Muscle of leg (tissue), 11 donors: ENCODE data around the gene CTDSPL. TPM values are rescaled to one million over a fixed set of nuclear protein-coding genes. Genes with fewer than 3 reads are reported as not detected.
A peak's percentile ranks its signal among the peaks of the same experiment; 100 is the strongest.
"Not testable (repeated sequence)": the region's sequence is repeated elsewhere in the genome, so short reads cannot be mapped to it uniquely, and the experiment has no call there.

Experiments used
- DNase-seq: peaks from one replicate; pipeline ENCODE4 v3.0.0; 2013
- H3K27ac ChIP-seq: one replicate; pipeline ENCODE4 v1.5.1; 2013; ENCODE audit warnings: mild to moderate bottlenecking, low read length, control low read depth
- H3K27me3 ChIP-seq: one replicate; pipeline ENCODE4 v1.6.1; 2013; ENCODE audit warnings: low read length; ENCODE audit not compliant: control insufficient read depth, insufficient read depth
- H3K36me3 ChIP-seq: one replicate; pipeline ENCODE4 v1.6.1; 2013; ENCODE audit warnings: low read length; ENCODE audit not compliant: control insufficient read depth, insufficient read depth
- H3K4me1 ChIP-seq: one replicate; pipeline ENCODE4 v1.6.1; 2013; ENCODE audit warnings: low read length; ENCODE audit not compliant: control insufficient read depth, insufficient read depth
- H3K4me3 ChIP-seq: one replicate; pipeline ENCODE4 v1.5.1; 2013; ENCODE audit warnings: low read length, control low read depth
- H3K9me3 ChIP-seq: replicated peaks from 2 replicates; pipeline ENCODE4 v1.6.1; 2013; ENCODE audit warnings: low read depth, low read length; ENCODE audit not compliant: control insufficient read depth
- WGBS: methylation state at CpG from one replicate; pipeline ENCODE4 v1.1.5; 2013; ENCODE audit warnings: missing lambda C conversion rate; ENCODE audit not compliant: insufficient coverage; 5-methylcytosine and 5-hydroxymethylcytosine counted together
- polyA plus RNA-seq, 8 donors: library from polyadenylated mRNA; unstranded; fragments of 120-200 nt; gene quantifications; one replicate each; pipeline versions ENCODE4 v1.2.1 to v1.2.3, GENCODE V29; 2013; ENCODE audit warnings: inconsistent platforms in 1 of 8, low replicate concordance in 1 of 8; ENCODE audit not compliant: insufficient read length in 8 of 8, insufficient read depth in 1 of 8
- total RNA-seq: library from RNA; stranded (reverse); fragments of 120-200 nt; gene quantifications from one replicate; pipeline ENCODE4 v1.2.4, GENCODE V29; 2013

The CTDSPL gene
- total and polyA plus RNA-seq, 9 donors = 29.9 to 41.8 (median 38.0) TPM

DNA sequence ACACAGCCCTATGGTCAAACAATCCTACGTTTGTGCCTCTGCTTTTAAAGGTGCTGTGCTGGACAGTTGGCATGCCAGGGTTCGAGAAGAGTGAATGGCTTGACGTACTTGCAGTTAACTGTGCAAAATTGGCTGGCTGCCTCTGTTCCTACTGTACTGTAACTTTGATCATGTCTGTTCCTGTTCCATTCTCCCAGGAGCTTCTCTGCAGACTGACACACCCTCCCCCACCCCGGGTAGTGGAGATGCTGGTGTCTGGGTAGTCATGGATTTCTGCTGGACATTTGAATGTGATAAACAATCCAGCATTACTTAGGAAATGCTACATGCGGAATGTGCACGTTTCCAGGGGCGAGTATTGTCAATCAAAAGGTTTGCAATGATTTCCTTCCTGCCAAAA, 122.4 kb downstream of the CTDSPL start:
- H3K4me3 ChIP-seq = no peak overlapping the region
- DNase-seq = no peak
- H3K27me3 ChIP-seq = no peaks in the 10 kb centered on the region
- no peaks in the 10 kb centered on the region for H3K9me3 ChIP-seq
- WGBS = 91% methylated on average over 4 of the region's 7 CpGs
- peaks cover 11% of the 10 kb centered on the region for H3K4me1 ChIP-seq
- H3K27ac ChIP-seq = no peak overlapping the region
- peaks cover 32% of the 10 kb centered on the region for H3K36me3 ChIP-seq

DNA sequence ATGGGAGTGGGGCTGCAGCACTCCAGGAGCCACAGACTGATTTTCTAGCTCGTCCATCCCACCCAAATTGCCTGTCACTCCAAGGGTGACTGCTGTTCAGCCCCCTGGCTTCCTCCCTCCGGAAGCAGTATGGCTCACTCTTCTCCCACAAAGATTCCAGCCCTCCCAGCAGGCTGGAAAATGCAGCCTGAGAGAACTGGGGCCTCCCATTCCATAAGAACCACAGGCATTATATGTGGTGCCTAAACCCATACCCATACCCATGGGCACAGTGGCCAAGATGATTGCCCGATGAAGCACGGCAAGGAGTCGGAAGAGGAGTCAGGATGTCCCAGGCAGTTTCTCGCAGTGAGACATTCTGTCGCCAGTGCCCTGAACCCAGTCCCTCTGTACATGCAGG, 122.9 kb downstream of the CTDSPL start:
- Histone ChIP-seq H3K27me3 (no peaks in the 10 kb centered on the region), H3K27ac (no peak overlapping the region), H3K36me3 (peaks cover 32% of the 10 kb centered on the region), H3K9me3 (no peaks in the 10 kb centered on the region), H3K4me1 (peaks cover 11% of the 10 kb centered on the region), H3K4me3 (no peak overlapping the region)
- DNase-seq = no peak
- 75% methylated on average over 5 of the region's 7 CpGs for WGBS

DNA sequence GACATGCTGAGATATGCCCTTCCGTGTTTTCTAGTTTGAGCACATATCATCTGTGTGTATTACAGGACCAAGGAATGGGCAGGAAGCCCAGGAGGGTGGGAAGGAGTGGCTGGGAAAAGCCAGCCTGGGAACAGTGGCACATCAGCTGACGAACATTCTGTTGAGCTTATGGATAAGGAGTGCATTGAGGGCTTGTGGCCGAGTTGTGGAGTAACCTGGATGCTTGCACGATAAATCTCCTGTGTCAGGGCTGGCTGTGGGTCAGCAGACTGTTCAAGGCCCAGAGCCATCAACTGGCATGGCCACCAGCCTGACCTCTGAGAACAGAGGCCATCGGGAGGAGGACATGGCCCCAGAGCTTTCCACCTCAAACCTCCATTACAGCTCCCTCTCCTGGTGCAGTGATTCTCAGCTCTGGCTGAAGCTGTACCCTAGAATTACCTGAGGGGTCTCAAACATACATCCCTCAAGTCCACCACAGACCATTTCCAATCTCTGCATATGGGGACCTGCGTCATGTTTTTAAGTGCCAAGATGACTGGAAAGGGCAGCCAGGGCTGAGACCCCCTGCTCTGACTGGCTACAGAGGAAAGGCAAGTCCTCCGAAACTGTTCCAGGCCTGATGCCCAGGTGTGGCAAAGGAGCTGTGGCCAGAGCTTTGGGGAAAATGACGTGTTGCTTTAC, 124.1 kb downstream of the CTDSPL start:
- H3K9me3 ChIP-seq = no peaks in the 10 kb centered on the region
- DNase-seq = no peak
- WGBS = 85% methylated on average over 7 of the region's 8 CpGs
- peaks cover 23% of the 10 kb centered on the region for H3K36me3 ChIP-seq
- H3K27ac ChIP-seq = no peak overlapping the region
- H3K4me3 ChIP-seq = no peak overlapping the region
- peaks cover 13% of the 10 kb centered on the region for H3K4me1 ChIP-seq
- no peaks in the 10 kb centered on the region for H3K27me3 ChIP-seq

DNA sequence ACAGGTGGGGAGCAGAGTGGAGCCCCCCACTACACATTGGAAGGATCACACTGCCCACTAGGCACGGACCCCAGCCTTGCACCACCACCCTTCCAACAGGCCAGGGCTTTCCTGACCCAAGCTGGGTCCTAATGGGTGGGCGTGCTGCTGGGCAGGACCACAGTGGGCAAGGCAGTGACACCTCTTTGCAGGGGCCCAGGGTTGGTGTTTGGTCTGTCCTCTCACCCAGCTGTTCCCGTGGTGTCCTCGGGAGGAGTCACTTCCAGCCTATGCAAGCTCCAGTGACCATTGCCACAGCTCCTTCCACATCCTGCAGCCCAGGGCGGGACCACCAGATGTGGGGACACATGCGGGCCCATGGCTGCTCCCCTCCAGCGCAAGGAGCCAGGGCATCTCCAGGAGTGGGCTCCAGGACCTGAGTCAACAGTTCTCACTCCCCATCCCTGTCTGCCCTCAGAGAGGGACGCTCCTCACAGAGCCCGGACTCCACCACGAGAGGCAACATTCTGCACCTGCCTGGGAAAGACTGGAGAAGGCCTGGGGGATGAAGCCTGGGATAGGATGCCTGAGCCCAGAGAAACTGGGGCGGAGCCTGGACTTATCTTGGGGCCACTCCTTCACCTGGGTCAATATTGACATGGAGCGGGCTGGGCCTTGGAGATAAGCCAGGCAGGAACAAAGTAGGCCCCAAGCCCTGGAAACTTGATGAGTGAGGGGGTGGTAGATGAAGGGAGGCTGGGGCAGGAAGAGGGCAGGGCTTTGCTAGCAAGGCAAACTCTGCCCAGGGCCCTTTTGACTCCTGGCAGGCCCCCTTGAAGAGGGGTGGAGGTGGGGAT, 125.0 kb downstream of the CTDSPL start:
- Histone ChIP-seq H3K36me3 (peaks cover 21% of the 10 kb centered on the region), H3K9me3 (no peaks in the 10 kb centered on the region), H3K27ac (no peak overlapping the region), H3K4me1 (peaks cover 15% of the 10 kb centered on the region), H3K4me3 (no peak overlapping the region), H3K27me3 (no peaks in the 10 kb centered on the region)
- WGBS = 88% methylated on average over 6 of the region's 12 CpGs
- no peak for DNase-seq

DNA sequence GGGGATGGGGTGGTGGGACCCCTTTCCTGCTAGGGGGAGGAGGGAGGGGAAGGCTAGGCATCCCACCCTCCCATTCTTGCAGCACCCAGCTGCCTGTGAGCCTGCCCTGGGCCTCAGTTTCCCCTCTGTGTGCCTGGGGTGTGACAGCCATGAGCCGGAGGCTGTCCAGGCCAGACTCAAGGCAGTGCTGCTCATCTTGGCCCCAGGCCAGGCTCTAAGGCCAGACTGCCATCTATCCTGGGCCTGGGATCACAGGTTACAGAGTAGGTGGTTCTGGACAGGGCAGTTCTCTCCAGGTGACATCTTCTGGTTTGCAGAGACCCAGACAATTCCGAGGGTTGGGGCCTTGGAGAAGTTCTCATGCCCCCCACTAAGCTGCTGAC, 125.6 kb downstream of the CTDSPL start:
- peaks cover 15% of the 10 kb centered on the region for H3K36me3 ChIP-seq
- no peak overlapping the region for H3K4me3 ChIP-seq
- 90% methylated on average over 2 of the region's 2 CpGs for WGBS
- H3K27me3 ChIP-seq = no peaks in the 10 kb centered on the region
- DNase-seq = no peak
- H3K27ac ChIP-seq = no peak overlapping the region
- H3K9me3 ChIP-seq = no peaks in the 10 kb centered on the region
- peaks cover 9% of the 10 kb centered on the region for H3K4me1 ChIP-seq

DNA sequence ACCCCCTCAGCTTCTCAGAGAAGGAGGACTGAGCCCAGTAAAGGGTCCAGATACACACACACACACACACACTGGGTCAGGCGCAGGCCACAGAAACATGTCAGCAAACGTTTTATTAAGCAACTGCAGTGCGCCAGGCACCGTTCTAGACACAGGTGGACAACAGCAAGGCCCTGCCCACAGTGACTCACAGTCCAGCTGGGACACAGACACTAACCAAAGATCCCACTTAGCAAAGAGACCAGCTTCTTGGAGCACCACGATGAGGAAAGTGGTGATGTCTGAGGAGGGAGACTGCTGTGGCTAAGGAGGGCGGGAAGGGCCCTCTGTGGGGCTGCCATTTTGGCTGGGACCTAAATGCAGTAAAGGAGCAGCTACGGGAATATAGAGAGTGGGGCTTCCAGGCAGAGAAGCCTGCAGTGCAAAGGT, 126.1 kb downstream of the CTDSPL start:
- H3K36me3 ChIP-seq = peaks cover 13% of the 10 kb centered on the region
- peaks cover 9% of the 10 kb centered on the region for H3K4me1 ChIP-seq
- WGBS = 64% methylated on average over 4 of the region's 7 CpGs
- no peak overlapping the region for H3K27ac ChIP-seq
- no peak for DNase-seq
- H3K4me3 ChIP-seq = no peak overlapping the region
- H3K27me3 ChIP-seq = no peaks in the 10 kb centered on the region
- no peaks in the 10 kb centered on the region for H3K9me3 ChIP-seq

DNA sequence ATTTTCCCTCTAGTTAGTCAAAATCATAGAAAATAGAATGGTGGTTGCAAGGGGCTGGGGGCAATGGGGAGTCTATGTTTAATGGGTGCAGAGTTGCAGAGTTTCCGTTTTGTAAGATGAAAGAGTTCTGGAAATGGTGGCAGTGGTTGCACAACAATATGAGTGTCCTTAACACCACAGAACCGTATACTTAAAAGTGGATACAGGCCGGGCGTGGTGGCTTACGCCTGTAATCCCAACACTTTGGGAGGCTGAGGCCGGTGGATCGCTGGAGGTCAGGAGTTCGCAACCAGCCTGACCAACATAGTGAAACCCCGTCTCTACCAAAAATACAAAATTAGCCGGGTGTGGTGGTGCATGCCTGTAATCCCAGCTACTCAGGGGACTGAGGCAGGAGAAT, 126.7 kb downstream of the CTDSPL start:
- H3K27ac ChIP-seq, H3K27me3 ChIP-seq, H3K4me3 ChIP-seq, DNase-seq, H3K9me3 ChIP-seq: not testable (repeated sequence)
- Histone ChIP-seq H3K36me3 (peaks cover 11% of the 10 kb centered on the region), H3K4me1 (peaks cover 11% of the 10 kb centered on the region)
- WGBS = 79% methylated on average over 7 of the region's 10 CpGs

DNA sequence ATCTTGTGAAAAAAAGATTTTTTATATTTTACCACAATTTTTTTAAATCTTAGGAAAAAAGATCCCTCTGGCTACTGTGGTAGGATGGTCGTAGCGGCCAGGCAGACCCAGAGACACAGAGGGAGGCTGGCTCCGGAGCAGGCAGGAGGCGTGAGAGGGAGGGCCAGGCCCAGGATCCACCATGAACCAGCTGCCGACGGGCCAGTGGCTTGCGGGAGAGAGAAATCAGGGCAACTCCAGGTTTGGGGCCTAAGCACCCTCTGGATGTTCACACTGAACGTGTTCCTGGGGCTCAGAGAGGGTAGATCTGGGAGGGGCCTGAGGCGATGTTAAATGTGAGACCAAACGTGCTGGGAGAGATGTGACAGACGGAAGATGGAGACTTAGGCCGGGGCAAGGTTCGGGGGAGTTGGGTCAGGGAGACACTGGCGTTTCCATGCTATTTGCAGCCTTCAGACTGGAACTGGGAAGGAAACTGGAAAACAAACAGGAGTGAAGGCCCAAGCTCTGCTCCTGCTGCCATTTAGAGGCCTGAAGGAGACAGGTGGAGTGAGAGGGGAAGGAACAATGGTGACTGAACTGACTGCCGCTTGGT, 127.3 kb downstream of the CTDSPL start:
- Histone ChIP-seq H3K27me3 (no peaks in the 10 kb centered on the region), H3K4me3 (no peak overlapping the region), H3K4me1 (peaks cover 16% of the 10 kb centered on the region), H3K9me3 (no peaks in the 10 kb centered on the region), H3K27ac (no peak overlapping the region), H3K36me3 (peaks cover 8% of the 10 kb centered on the region)
- 70% methylated on average over 15 of the region's 15 CpGs for WGBS
- no peak for DNase-seq

DNA sequence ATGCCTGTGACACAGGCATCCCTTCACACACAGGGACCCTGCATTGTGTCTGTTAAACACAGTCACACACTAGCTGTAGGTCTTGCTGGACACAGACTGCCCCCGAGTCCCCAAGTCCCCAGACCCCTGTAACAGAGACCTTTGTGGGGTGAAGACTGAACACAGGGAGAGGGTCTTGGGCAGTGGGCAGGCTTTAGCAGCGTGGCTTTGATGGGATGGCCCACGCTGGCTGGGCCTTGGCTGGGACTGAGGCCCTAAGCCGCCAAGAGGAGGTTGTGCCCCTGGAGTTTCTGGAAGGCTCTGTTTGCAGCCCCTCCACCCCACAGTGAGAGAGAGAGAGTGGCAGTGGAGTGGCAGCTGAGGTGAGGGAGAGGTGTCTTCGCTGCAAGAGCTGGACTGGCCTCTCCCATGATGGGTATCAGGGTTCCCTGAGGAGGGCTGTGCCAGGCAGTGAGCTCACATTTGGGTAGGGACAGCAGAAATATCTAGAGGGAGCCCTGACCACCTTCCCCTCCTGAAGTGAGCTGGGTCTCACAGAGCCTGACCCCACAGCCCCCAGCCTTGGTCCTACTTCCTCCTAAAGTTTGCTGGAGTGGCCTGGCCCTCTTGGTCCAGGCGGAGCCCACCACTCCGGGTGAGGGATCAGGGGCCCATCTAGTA, 128.3 kb downstream of the CTDSPL start:
- Histone ChIP-seq H3K27ac (no peak overlapping the region), H3K27me3 (no peaks in the 10 kb centered on the region), H3K4me1 (peaks cover 18% of the 10 kb centered on the region), H3K4me3 (no peak overlapping the region), H3K36me3 (no peaks in the 10 kb centered on the region), H3K9me3 (no peaks in the 10 kb centered on the region)
- no peak for DNase-seq
- 100% methylated on average over 3 of the region's 7 CpGs for WGBS

DNA sequence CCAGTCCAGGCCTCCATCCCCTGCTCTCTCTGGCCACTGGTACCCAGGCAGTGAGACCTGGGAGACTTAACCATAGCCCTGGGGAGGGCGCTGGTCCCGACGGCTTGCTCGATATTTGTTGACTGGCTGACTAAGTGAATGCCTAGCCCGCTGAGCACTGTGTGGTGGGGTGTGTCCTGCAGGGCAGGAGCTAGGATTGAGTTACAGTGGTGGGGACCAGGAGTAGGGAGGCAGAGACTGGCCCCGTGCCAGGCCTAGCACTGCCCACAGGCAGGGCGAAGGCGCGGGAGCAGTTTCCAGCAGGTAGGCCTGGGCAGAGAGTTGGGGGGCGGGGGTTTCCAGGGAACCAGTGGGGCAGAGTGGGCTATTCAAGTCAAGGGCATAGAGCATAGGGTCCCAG, 128.8 kb downstream of the CTDSPL start, which contains the start of gene VILL:
Gene VILL (plus strand): TSS at position 260 of the 400 bp plus-strand sequence. CDS start 2,887 bp downstream, outside the sequence.
- Histone ChIP-seq H3K36me3 (peaks cover 3% of the 10 kb centered on the region), H3K9me3 (no peaks in the 10 kb centered on the region), H3K4me3 (no peak within 1 kb of the TSS), H3K27me3 (no peaks in the 10 kb centered on the region), H3K4me1 (peaks cover 18% of the 10 kb centered on the region), H3K27ac (no peak within 1 kb of the TSS)
- DNase-seq = peak; percentile 29
- 76% methylated on average over 10 of the region's 10 CpGs for WGBS
